Neuron (in vitro differentiated cells): ENCODE data around the gene FOXF2.

Source experiments
- H2AFZ ChIP-seq: one replicate; pipeline ENCODE4 v1.6.1; 2013; ENCODE audit warnings: low read depth, mild to moderate bottlenecking, inconsistent platforms, low read length, moderate library complexity
- H3K27me3 ChIP-seq: one replicate; pipeline ENCODE4 v1.6.1; 2013; ENCODE audit warnings: low read length; ENCODE audit not compliant: insufficient read depth
- H3K36me3 ChIP-seq: one replicate; pipeline ENCODE4 v1.6.1; 2013; ENCODE audit warnings: low read length; ENCODE audit not compliant: insufficient read depth
- H3K4me1 ChIP-seq: one replicate; pipeline ENCODE4 v1.6.1; 2013; ENCODE audit warnings: low read length; ENCODE audit not compliant: insufficient read depth
- H3K4me3 ChIP-seq: 2 replicates; pipeline ENCODE4 v1.5.1; 2013; ENCODE audit warnings: mild to moderate bottlenecking, low read length, moderate library complexity
- H3K9me3 ChIP-seq: one replicate; pipeline ENCODE4 v1.6.1; 2013; ENCODE audit warnings: low read length

Gene FOXF2

GRCh38 chr6:1381481-1382330, 7.7 kb upstream of the FOXF2 start:
- Histone ChIP-seq H2AFZ (no peak overlapping the region), H3K4me3 (no peak overlapping the region), H3K27me3 (peaks cover 97% of the 10 kb centered on the region), H3K36me3 (no peaks in the 10 kb centered on the region), H3K4me1 (peaks cover 5% of the 10 kb centered on the region), H3K9me3 (peaks cover 2% of the 10 kb centered on the region)

- H3K4me1 ChIP-seq: peaks cover 5% of the 10 kb centered on the region
- H3K27me3 ChIP-seq: peaks cover 96% of the 10 kb centered on the region
- H2AFZ ChIP-seq: no peak overlapping the region
- H3K36me3 ChIP-seq: no peaks in the 10 kb centered on the region
- H3K9me3 ChIP-seq: peaks cover 2% of the 10 kb centered on the region
- H3K4me3 ChIP-seq: no peak overlapping the region
These were observed 7.0 kb upstream of the FOXF2 start for GRCh38 chr6:1382331-1382882.

GRCh38 chr6:1382883-1383728, 6.3 kb upstream of the FOXF2 start:
- H3K4me3 ChIP-seq: no peak overlapping the region
- H2AFZ ChIP-seq: no peak overlapping the region
- H3K4me1 ChIP-seq: peaks cover 7% of the 10 kb centered on the region
- no peaks in the 10 kb centered on the region for H3K36me3 ChIP-seq
- peaks cover 94% of the 10 kb centered on the region for H3K27me3 ChIP-seq
- H3K9me3 ChIP-seq: no peaks in the 10 kb centered on the region

- H2AFZ ChIP-seq: no peak overlapping the region
- no peak overlapping the region for H3K4me3 ChIP-seq
- H3K4me1 ChIP-seq: peaks cover 7% of the 10 kb centered on the region
- peaks cover 94% of the 10 kb centered on the region for H3K27me3 ChIP-seq
- H3K9me3 ChIP-seq: no peaks in the 10 kb centered on the region
- H3K36me3 ChIP-seq: no peaks in the 10 kb centered on the region
These were observed 5.4 kb upstream of the FOXF2 start for GRCh38 chr6:1383729-1384548.

- Histone ChIP-seq H3K36me3 (no peaks in the 10 kb centered on the region), H3K9me3 (no peaks in the 10 kb centered on the region), H2AFZ (no peak overlapping the region), H3K4me3 (no peak overlapping the region), H3K27me3 (peaks cover 90% of the 10 kb centered on the region), H3K4me1 (peaks cover 7% of the 10 kb centered on the region)
These were observed 4.7 kb upstream of the FOXF2 start for GRCh38 chr6:1384549-1385128.

- no peak overlapping the region for H2AFZ ChIP-seq
- no peaks in the 10 kb centered on the region for H3K36me3 ChIP-seq
- peaks cover 7% of the 10 kb centered on the region for H3K4me1 ChIP-seq
- no peaks in the 10 kb centered on the region for H3K9me3 ChIP-seq
- H3K27me3 ChIP-seq: peaks cover 85% of the 10 kb centered on the region
- H3K4me3 ChIP-seq: no peak overlapping the region
These were observed 4.0 kb upstream of the FOXF2 start for GRCh38 chr6:1385129-1386037.

GRCh38 chr6:1386038-1386709, 3.2 kb upstream of the FOXF2 start:
- Histone ChIP-seq H3K9me3 (no peaks in the 10 kb centered on the region), H2AFZ (no peak overlapping the region), H3K4me3 (no peak overlapping the region), H3K27me3 (peaks cover 85% of the 10 kb centered on the region), H3K36me3 (no peaks in the 10 kb centered on the region), H3K4me1 (peaks cover 9% of the 10 kb centered on the region)

GRCh38 chr6:1387538-1387875, 1.9 kb upstream of the FOXF2 start:
- Histone ChIP-seq H3K27me3 (peaks cover 87% of the 10 kb centered on the region), H3K36me3 (no peaks in the 10 kb centered on the region), H3K4me3 (no peak overlapping the region), H2AFZ (no peak overlapping the region), H3K4me1 (peaks cover 12% of the 10 kb centered on the region), H3K9me3 (no peaks in the 10 kb centered on the region)

GRCh38 chr6:1387876-1388629, 1.3 kb upstream of the FOXF2 start:
- Histone ChIP-seq H2AFZ (no peak overlapping the region), H3K36me3 (no peaks in the 10 kb centered on the region), H3K4me3 (no peak overlapping the region), H3K9me3 (no peaks in the 10 kb centered on the region), H3K27me3 (peaks cover 87% of the 10 kb centered on the region), H3K4me1 (peaks cover 14% of the 10 kb centered on the region)

- no peaks in the 10 kb centered on the region for H3K36me3 ChIP-seq
- peaks cover 14% of the 10 kb centered on the region for H3K4me1 ChIP-seq
- H2AFZ ChIP-seq: no peak overlapping the region
- H3K27me3 ChIP-seq: peaks cover 85% of the 10 kb centered on the region
- H3K4me3 ChIP-seq: no peak overlapping the region
- H3K9me3 ChIP-seq: no peaks in the 10 kb centered on the region
These were observed 577 bp upstream of the FOXF2 start for GRCh38 chr6:1388630-1389368.
